Fibroblast of skin of back (primary cell): Measurements from ENCODE around the gene MRPL9.
A peak's percentile ranks its signal among the peaks of the same experiment; 100 is the strongest.

Experiments
- DNase-seq: peaks from one replicate; pipeline ENCODE4 v3.0.0-alpha.2; 2013

Gene MRPL9

GRCh38 chr1:151710187-151710840, 53.0 kb downstream of the MRPL9 start:
- DNase-seq: peak; percentile 39
